Measurements from ENCODE around the gene CFAP410.
"Not testable (repeated sequence)": the region's sequence is repeated elsewhere in the genome, so short reads cannot be mapped to it uniquely, and the experiment has no call there.

The CFAP410 gene

DNA sequence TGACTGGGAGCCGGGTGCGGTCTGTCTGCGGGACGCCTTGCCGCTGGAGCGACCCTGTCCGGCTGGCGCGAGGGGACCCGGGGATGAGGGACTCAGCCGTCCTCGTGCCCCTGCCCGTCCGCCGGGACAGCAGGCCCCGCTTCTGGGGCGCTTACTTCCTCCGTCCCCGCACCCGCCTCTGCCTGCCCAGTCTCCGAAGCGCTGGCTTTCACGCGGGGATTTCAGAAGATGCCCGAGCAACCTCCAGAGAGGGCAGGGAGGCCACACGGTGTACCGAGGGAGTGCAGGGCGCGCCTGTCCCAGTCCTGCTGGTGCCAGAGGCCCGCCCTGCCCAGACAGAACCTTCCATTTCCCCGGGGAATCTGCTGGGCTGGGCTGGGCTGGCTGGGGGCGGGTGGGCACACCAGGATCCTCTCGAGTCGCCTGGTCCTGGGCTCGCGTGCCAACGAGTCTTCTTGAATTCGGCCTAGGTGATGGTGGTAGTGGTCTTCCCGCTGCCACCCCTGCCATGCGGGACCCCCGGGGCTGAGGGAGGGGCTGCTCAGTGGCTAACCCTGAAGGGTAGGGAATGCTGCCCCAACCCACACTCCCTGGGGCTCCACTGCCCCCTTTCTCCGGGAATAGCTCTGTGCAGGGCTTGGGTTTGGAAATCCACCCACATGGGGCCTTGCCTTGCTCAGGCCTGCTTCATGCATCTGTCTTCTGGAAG is 11.7 kb upstream of the CFAP410 start:
- no peak for DNase-seq (ENCODE audit: low read depth)

DNA sequence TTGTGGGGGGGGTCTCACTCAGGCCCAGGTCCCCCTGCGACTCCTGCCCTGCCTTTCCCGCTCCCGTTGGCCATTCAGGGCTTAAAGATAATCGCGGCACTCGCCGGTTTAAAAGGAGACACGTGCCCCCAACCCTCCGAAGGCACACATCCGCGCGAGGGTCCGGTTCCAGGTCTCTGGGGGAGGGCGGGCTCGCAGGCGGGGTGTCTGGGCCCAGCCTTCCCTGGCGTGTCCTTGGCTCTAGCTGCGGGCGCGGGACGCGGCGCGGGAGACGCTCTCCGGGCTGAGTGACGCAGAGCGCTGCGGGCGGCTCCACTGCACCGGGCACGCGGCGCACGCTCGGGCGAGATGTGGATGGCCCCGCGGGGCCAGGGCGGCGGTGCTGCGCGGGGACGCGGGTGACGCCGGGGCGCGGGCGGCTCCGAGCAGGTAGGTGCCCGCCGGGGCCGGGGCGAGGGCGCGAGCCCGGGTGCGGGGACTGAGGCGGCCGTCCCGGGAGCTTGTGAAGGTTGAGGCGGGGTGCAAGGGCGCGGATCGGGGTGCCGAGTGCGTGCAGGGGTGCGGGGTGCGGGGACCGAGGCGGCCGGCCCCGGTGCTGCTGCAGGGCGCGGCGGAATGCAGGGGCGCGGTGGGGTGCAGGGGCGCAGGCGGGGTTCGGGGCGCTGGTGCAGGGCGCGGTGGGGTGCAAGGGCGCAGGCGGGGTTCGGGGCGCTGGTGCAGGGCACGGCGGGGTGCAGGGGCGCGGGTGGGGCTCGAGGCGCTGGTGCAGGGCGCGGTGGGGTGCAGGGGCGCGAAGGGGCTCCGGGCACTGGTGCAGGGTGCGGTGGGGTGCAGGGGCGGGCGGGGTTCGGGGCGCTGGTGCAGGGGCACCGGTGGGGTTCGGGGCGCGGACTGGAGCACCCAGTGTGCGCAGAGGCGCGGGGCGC is 10.9 kb upstream of the CFAP410 start:
- DNase-seq (ENCODE audit: low read depth): no peak

DNA sequence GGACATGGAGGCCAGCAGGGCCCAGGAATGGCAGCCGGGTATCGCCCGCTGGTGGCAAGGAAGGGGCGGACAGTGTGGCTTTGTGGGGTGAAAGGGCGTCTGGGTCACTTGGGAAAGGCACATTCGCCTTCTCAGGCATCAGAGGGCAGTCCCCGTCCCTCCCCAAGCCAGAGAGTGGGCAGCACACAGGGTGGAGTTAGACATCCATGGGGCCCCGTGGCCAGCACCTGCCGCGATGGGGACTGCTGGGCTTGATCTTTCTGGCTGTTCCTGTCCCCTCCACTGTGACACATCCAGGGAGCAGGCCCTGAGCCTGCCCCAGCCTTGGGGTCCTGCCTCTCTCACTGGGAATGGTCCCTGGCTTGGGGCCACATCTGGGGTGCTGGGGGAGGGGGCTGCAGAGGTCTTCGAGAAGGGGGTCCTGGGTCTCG is 10.2 kb upstream of the CFAP410 start:
- DNase-seq (ENCODE audit: low read depth): no peak

DNA sequence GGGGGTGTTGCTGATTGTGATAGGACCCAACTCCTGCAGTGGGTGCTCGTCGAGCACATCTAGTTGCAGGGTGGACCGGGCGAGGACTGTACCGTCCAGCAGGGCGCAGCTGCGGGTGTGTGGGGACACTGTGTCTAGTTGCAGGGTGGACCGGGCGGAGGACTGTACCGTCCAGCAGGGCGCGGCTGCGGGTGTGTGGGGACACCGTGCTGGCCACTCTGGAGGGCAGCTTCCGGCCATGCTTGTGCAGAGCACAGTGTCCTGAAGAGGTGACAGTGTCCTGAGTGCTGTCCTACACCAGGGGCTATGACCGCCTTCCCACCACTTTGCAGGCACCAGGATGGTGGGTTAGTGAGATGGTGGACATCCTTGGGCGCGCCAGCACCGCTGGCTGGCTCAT is 9.7 kb upstream of the CFAP410 start:
- no peak for DNase-seq (ENCODE audit: low read depth)

DNA sequence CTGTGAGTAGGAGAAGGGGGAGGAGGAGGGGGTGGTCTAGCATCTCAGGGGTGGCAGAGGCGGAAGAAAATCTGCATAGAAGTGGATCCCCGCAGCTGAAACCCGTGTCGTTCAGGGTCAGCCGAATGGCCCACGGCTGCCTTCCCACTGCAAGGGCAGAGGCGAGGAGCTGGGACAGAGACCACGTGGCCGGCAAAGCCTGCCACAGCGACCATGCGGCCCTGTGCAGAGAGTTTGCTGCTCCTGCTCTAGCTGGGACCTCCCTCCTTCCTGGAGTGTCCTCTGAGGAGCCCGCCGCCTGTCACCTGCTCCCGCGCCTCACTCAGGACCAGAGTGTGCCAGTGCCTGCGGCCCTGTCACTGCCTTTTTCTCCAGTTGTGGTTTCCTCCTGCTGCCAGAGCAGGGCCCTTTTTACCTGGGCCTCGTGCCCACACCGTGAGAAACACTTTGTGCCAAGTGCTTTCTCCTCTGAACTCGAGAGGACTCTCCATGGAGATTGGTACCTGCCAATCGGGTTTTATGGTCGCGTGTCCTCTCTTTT is 8.8 kb upstream of the CFAP410 start:
- no peak for DNase-seq (ENCODE audit: low read depth)

DNA sequence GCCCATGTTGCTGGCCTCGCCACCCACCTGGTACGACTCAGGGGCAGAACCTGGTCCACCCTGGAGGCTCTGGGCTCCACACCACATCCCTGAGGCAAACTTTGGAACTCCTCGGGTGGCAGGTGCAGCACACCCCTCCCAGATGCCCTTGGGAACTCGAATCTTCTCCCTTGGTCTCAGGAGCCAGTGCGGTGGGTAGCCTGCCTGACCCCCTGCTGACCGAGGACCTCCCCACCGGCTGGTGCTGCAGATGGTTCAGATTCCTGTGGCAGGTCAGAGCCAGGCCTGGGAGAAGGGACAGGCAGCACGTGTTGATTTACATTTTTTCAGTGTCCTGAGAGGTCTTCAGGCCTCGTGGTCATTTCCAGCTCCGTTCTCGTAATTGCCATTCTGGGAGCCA is 6.3 kb upstream of the CFAP410 start:
- no peak for DNase-seq (ENCODE audit: low read depth)

DNA sequence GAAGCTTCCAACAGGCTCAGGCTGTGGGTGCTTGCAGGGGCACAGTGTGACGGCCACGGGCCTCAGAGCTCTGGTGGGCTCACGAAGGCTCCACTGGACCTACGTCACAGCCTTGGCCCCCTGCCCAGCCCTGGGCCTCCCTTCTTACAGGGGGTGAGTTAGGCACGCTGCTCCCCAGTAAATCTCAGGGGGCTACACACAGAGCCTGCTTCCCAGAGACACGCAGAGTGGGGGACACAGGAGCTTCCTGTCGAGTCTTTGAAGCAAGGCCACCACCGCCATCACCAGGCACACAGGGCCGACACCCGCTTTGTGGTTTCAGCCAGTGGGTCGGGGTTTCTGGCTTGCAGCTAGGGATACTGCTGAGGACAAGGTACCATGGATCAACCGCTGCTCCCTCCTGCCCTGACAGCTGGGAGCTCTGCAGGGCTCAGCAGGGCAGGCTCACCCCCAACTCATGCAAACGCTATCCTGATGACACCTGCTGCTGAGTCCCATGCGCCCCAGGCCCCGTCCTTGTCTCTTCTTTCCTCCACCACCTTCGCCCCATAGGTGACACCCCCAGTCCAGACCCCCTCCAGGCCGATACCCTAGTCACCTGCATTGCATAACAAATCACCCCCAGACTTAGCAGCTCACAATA is 5.5 kb upstream of the CFAP410 start:
- no peak for DNase-seq (ENCODE audit: low read depth)

DNA sequence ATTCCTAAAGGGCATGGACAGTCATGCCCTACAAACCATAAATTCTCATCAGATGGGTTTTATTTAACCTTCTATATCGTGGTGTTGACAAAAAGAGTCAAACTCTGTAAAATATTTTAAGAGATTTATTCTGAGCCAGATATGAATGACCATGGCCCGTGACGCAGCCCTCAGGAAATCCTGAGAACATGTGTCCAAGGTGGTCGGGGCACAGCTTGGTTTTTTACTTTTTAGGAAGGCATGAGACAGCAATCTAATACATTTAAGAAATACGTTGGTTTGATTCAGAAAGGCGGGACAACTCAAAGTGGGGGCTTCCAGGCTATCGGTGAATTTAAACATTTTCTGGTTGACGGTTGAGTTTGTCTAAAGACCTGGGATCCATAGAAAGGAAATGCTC is 3.8 kb upstream of the CFAP410 start:
- not testable (repeated sequence) for DNase-seq (ENCODE audit: low read depth)

DNA sequence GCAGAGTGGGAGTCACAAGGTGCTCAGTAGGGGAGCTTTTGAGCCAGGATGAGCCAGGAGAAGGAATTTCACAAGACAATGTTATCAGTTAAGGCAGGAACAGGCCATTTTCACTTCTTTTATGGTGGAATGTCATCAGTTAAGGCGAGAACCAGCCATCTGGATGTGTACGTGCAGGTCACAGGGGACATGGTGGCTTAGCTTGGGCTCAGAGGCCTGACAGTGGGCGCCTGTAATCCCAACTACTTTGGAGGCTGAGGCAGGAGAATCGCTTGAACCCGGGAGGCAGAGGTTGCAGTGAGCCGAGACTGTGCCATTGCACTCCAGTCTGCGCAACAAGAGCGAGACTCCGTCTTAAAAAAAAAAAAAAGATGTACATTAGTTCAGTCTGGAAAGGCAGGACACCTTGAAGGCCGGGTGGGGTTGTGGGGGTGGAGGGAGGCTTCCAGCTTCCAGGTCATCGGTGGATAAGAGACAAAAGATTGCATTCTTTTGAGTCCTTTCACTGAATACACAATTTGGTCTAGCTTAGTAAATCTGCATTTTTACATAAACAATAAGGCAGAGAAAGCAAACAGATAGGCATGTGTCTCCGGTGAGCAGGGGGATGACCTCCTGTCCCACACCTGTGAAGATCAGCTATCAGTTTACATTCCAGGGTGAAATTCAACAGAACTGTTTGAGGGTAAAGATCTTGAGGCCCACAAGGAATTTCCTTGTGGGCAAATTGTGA is 2.7 kb upstream of the CFAP410 start:
- DNase-seq (ENCODE audit: low read depth): not testable (repeated sequence)

DNA sequence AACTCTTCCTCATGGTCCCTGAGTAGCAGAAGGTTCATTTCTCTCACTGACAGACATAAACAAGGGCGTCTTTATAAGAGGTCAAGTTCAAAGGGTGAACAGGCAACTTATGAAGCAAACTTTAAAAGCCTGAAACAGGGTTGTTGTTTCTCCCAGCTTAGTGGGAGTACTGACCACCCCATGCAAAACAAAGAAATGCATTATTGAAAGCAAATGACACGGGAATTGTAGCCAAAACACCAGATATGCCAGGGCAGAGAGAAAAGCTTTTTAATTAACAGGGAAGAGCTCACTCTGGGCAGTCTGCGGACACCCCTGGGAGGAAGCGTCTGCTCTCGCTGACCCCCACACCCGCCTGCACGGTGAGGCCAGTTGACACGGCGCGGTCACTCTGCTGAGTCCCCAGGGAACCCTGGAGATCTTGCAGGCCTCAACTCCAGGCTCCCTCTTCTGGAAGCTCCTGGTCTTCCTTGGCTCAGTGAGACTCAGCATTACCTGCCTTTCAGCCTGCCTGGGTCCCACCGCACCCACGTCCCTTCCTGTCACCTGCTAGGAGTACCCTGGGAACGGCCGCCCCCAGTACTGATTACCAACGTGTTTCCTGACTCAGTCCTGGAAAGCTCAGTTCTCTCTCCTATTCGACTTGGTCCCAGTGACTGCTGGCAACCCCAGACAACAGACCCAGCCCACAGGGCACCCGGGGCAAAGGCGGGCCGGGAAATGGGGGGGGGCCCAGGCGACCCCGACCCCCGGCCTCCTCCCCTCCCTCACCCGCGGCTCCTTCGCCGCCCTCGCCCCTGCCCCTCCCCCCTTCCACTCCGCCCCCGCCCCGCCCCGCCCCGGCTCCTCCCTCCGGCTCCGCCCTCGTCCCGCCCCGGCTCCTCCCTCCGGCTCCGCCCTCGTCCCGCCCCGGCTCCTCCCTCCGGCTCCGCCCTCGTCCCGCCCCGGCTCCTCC is 972 bp downstream of the CFAP410 start:
- no peak for DNase-seq (ENCODE audit: low read depth)

DNA sequence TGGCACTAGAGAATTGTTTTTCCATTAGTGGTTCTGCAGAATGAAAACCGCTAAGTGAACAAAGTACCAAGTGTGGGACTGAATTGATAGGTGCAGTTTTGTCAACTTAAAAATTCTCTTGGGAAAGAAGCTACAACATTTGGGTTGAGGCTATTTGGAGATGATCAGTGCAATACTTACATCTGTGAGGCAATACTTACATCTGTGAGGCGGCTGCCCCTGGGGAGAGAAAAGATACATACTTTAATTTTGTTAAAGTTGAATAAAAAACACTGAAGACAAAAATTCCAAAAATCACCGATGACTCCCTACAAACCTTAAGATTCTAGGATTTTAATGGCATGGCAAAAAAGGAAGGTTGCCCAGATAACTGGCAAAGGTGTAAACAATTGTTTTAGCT is 1.7 kb downstream of the CFAP410 start:
- DNase-seq (ENCODE audit: low read depth): no peak

DNA sequence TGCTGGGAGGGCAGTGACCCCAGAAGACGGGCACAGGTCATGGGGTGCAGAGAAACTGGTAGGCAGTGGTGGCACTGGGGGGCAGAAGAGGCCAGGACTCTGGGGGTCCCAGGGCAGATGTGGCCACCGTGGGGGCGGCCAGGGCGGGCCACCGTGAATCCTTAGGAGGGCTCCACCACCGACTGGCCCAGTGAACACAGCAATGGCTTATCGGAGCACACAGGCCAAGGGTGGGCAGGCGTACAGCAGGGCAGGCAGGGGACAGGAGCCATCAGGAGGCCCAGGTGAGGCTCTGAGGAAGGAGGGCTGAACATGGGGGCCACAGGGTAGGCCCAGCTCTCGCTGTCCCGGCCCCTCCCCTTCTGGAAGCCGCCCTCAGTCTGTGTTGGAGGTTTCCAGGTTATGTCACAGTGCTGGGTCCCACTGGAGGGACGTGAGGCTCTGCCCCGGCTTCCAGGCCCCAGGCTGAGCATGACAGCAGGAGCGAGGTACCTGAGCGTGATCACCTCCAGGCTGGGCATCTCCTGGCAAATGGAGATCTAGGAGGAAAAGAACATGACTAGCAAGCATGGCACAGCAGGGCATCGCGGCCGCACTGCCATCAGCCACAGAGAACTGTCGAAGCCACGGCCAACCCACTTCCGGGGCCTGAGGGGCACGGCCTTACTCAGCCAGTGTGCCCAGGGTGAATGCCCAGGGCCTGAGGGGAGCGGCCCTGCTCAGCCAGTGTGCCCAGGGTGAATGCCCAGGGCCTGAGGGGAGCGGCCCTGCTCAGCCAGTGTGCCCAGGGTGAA is 3.7 kb downstream of the CFAP410 start:
- no peak for DNase-seq (ENCODE audit: low read depth)

DNA sequence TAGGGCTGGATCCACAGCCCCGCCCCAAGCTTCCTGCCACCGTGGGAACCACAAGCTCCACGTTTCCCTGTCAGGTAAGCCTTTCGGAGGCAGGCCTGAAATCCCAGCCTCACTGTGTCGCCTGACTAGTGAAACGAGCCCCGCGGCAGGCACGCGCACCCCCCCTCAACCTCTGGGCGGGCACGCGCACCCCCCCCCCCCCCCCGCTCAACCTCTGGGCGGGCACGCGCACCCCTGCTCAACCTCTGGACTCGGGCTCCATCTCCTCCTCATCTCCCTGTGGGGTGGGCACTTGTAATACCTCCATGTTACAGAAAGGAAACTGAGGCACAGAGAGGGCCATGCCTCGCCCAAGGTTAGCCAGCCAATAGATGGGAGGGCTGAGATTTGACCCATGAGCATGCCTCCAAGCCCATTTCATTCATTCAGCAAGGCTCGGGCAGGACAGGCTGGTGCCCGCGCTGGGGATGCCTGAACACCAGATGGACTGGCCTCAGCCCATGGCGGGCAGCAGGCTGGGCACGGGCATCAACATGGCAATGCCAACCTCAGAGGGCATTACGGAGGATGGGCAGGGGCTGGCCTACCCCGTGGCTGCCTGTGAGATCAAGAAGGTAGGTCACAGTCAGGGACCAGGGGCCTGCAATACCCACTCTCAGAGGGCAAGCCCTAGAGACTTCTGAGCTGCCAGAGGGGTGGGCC is 4.7 kb downstream of the CFAP410 start:
- no peak for DNase-seq (ENCODE audit: low read depth)

DNA sequence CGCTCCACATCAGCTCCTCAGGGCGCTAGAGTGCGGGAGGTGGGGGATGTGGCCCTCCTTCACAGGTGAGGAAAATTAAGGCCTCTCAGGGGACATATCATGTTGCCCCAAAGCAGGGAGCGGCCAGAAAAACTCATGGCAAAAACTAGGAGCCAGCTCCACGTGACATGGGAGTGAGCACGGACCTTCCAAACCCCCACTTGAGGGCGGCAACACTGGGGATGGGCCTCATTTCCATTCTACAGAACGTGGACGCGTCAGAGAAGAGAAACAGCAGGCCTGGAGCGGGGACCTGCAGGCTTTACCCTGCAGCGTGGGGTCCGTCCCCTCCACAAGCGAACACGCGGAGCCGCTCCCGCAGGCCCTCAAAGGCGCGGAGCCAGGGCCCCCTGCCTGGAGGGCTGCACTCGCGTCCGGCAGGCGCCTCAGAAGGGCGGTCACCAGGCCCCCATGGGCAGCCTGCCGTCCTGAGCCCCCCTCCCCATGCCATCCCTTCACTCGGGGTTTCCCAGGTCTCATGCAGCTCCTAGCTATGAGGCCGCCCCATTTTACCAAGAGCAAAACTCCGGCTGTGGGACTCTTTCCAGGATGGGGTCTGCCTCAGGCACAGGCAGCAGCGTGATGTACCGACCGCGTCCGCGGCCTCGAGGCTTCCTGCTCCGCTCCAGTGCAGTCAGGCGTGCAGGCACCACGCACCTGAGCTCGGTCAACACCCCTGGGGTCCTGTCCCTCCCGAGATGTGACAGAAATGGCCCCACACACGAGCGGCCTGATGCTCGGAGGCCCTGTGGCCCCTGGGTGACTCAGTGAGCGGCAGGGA is 5.5 kb downstream of the CFAP410 start:
- DNase-seq (ENCODE audit: low read depth): no peak

DNA sequence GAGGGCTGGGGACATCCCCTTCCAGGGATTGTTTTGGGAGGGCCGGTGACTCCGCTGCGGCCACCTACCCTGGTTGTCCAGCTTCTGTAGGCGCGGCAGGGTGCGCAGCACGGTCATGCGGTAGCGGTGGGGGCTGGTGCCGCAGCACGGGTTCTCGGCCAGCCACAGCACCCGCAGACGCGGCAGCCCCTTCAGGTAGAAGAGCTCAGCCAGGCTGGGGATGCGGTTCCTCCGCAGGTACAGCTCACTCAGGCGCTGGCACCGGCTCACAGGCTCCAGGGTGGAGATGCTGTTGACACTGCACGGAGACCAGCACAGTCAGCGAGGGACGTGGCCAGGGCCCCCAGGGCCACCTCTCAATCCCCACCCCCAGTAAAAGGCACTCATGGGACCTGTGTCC is 6.2 kb downstream of the CFAP410 start:
- DNase-seq (ENCODE audit: low read depth): no peak

DNA sequence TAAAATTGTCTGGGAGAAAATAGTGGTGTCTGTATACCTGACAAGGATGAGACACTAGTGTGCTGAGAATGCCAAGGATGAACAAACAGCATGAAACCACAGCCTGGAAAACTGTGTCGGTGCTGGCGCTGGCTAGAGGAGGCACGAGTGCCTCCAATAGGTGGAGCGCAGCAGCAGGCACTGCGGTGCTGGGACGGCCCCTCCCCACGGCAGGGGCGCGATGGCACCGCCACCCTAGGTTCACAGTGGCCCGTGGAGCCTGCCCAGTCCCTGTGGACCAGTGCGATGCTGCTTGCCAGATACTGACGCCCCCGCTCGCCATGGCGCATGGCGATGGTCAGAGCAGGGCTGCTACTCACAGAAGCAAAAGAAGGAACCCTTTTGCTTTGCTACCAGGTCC is 6.8 kb downstream of the CFAP410 start:
- no peak for DNase-seq (ENCODE audit: low read depth)

DNA sequence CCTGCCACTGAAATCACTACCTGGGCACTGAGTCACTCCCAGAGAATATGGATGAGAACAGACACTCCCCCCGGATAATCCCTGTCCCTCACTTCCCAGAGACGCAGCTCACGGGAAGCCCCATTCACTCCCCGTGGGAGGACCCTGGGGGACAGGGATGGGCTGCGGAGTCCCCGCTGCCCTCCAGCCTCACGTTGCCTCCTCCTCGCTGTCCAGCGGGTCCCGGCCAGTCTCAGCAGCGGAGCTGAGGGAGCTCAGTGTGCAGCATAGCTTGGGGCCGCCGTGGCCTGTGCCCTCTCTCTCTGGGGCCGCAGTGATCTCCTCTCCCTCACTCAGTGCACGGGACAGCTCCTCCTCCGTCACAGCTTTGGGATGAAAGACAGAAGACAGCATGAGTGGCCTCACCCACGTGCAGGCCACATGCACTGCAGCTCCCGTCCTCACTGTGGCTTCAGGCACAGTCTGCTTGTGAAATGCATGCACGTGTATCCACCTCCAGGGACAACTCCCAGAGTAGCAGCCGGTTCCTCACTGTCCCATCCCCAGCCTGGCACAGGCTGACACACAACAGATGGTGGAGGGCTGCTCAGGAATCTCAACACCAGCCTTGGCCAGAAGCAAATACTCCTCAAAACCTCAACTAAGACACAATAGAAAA is 7.4 kb downstream of the CFAP410 start:
- DNase-seq (ENCODE audit: low read depth): no peak

DNA sequence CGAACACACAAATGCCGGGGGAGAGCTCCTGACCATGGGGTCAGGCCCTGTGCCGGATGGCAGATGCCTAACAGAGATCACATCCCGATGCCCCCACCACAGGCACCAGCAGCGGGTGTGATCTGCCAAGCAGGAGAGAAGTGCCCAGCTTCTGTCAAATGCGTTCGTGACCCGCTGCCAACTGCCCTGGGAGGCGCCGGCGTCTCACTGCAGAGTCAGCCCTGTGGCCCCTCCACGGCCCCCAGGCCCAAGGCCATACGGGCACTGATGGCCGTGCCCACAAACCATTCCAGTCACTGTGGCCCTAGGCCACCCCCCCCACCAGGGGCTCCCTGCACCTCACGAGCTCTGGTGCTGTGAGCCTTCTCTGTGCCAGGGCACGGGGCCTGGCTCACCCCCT is 8.0 kb downstream of the CFAP410 start:
- no peak for DNase-seq (ENCODE audit: low read depth)

Data from stimulated activated CD8-positive, alpha-beta memory T cell treated with anti-CD3 and anti-CD28 coated beads, Interleukin-15, amount 100 ng/mL, for 24 hours (primary cell).